Panc1 (cell line): ENCODE data around the gene SNIP1. TPM values are rescaled to one million over a fixed set of nuclear protein-coding genes. Genes with fewer than 3 reads are reported as not detected.

Experiments used
- ATAC-seq: fragments of 200-7000 bp; cut with Tn5 transposase; 2 replicates; pipeline ENCODE4 v1.9.1; 2020; ENCODE audit warnings: mild to moderate bottlenecking, moderate library complexity
- BruUV-seq: library from RNA; stranded (reverse); fragments of 400-500 nt; replicated peaks from 2 replicates; lab custom pipeline; 2021; lab: Mats Ljungman, UMichigan
- CTCF ChIA-PET: fragments of 300-600 bp; sonication (Branson Sonifier 250); formaldehyde crosslinking; loops from one replicate; lab custom pipeline; 2022; ENCODE audit warnings: antibody characterized with exemption; lab: Charles Lee
- POLR2A ChIA-PET: fragments of 300-600 bp; sonication (Branson Sonifier 250); formaldehyde crosslinking; loops from one replicate; lab custom pipeline; 2022; ENCODE audit warnings: antibody characterized with exemption; lab: Charles Lee
- DNase-seq: peaks from one replicate; pipeline ENCODE4 v3.0.0-alpha.2; 2010; ENCODE audit warnings: low read depth, low spot score
- H3K27ac ChIP-seq: 2 replicates; pipeline ENCODE4 v1.5.1; 2011; ENCODE audit warnings: mild to moderate bottlenecking, low read length, inconsistent platforms
- H3K27me3 ChIP-seq: fragments of 200-500 bp; sonication (Bioruptor generic); 2 replicates; pipeline ENCODE4 v1.6.0; 2014; ENCODE audit warnings: low read length, inconsistent platforms; ENCODE audit not compliant: control insufficient read depth, insufficient read depth
- H3K36me3 ChIP-seq: fragments of 200-500 bp; sonication (Bioruptor generic); 2 replicates; pipeline ENCODE4 v1.5.1; 2014; ENCODE audit warnings: inconsistent platforms, mild to moderate bottlenecking, low read length, moderate library complexity; ENCODE audit not compliant: control insufficient read depth, insufficient read depth
- H3K4me1 ChIP-seq: 2 replicates; pipeline ENCODE4 v1.5.1; 2011; ENCODE audit warnings: inconsistent platforms, mild to moderate bottlenecking, low read length, moderate library complexity; ENCODE audit not compliant: control insufficient read depth, insufficient read depth
- H3K4me3 ChIP-seq, 2 experiments: 2 replicates each; pipeline ENCODE4 v1.5.1; 2011 to 2012; ENCODE audit warnings: low read depth in 2 of 2, low read length in 2 of 2, mild to moderate bottlenecking in 2 of 2, inconsistent platforms in 1 of 2, moderate library complexity in 1 of 2
- H3K9me3 ChIP-seq: fragments of 200-500 bp; sonication (Bioruptor generic); 2 replicates; pipeline ENCODE4 v1.5.1; 2014; ENCODE audit warnings: low read depth, mild to moderate bottlenecking, inconsistent platforms, low read length, moderate library complexity; ENCODE audit not compliant: control insufficient read depth, insufficient read depth
- CTCF ChIP-seq: fragments of 450-650 bp; IDR thresholded peaks from 2 replicates; pipeline ENCODE4 v1.5.1; 2017; ENCODE audit warnings: mild to moderate bottlenecking
- POLR2AphosphoS5 ChIP-seq: IDR thresholded peaks from 2 replicates; pipeline ENCODE4 v1.6.1; 2012; ENCODE audit warnings: mild to moderate bottlenecking, low read depth, low read length, moderate library complexity
- REST ChIP-seq, 2 experiments: IDR thresholded peaks; 2 replicates each; pipeline ENCODE4 v1.6.1; 2011 to 2012; ENCODE audit warnings: low read depth in 2 of 2, control low read depth in 1 of 2, low read length in 1 of 2, mild to moderate bottlenecking in 1 of 2, moderate library complexity in 1 of 2; ENCODE audit not compliant: insufficient read depth in 1 of 2
- SIN3A ChIP-seq: IDR thresholded peaks from 2 replicates; pipeline ENCODE4 v1.6.1; 2012; ENCODE audit warnings: low read depth, mild to moderate bottlenecking, low read length, moderate library complexity, borderline replicate concordance; ENCODE audit not compliant: insufficient read depth
- TCF7L2 ChIP-seq: IDR thresholded peaks from 2 replicates; pipeline ENCODE4 v1.6.1; 2011; ENCODE audit warnings: mild to moderate bottlenecking, low read depth, low read length, inconsistent platforms
- in situ Hi-C: cut with HindIII; loops from 2 replicates; pipeline ENCODE4 v1.10.0; 2016; ENCODE audit warnings: low sequenced_read_pairs, low pct_unique_long_range_greater_than_20kb
- intact Hi-C: fragments of 100-400 bp; cut with micrococcal nuclease; formaldehyde crosslinking; loops from one replicate; pipeline ENCODE4 v1.10.0; 2022; ENCODE audit not compliant: unreplicated experiment
- total RNA-seq: library from RNA; stranded (reverse); gene quantifications from one replicate; pipeline ENCODE4 v1.2.1, GENCODE V29; 2021; ENCODE audit not compliant: unreplicated experiment

SNIP1 gene
- total RNA-seq, 1 experiment from 2014 or later = 21.4 TPM

GRCh38 chr1:37599940-37600339 lies 45.8 kb upstream of the SNIP1 start:
- ChIA-PET POLR2A (interaction anchor here (0.6 kb wide), 1 partner anchor 43 kb away, joined by 3 read pairs; no protein-coding TSS in a partner anchor), CTCF (no interaction called here)
- H3K4me1 ChIP-seq = peaks cover 5% of the 10 kb centered on the region
- intact Hi-C loops (no loop called here), in situ Hi-C loops (loop anchor here (5.0 kb wide), 1 partner anchor 92 kb away; the partner anchor contains the start of gene CDCA8)
- TF ChIP-seq REST (IDR thresholded peaks at IDR 0.05; ENCODE audit: insufficient read depth in 1 of 2, low read depth in 2 of 2, low read length in 1 of 2) = no peak
- TF ChIP-seq CTCF = no peak
- no peak for TF ChIP-seq SIN3A
- TF ChIP-seq TCF7L2 = no peak
- no peak for TF ChIP-seq POLR2AphosphoS5
- H3K4me3 ChIP-seq = no peak overlapping the region
- no peaks in the 10 kb centered on the region for H3K9me3 ChIP-seq
- DNase-seq = no peak
- H3K27ac ChIP-seq = no peak overlapping the region
- no TSS peak for BruUV-seq
- peaks cover 5% of the 10 kb centered on the region; the same call in 1 of the 2 replicates for H3K36me3 ChIP-seq
- H3K27me3 ChIP-seq = no peaks in the 10 kb centered on the region
- no peak for ATAC-seq

DNA sequence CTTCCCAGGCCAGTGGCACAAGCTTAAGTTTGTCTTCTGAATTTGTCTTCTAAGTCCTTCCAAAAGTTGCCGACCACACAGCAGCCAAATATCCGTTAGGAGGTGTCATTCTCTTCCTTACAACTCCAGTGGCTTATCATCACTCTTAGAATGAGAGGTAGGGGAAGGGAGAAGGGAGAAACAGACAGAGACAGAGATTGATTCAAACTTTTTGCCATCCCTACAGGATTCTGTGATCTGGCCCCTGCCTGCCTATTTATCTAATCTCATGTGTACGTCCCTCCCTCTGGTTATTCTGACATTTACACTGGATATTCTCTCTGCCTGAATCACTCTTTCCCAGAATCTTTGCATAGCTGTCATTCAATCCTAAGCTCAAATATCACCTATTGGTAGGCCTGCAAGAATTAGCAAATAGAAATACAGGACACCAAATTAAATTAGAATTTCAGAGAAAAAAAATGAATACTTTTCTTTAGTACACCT lies 42.1 kb upstream of the SNIP1 start:
- ChIA-PET POLR2A (interaction anchor here (0.7 to 0.9 kb wide), 2 partner anchors 9 to 15 kb away, joined by 3 read pairs; no protein-coding TSS in a partner anchor), CTCF (interaction anchor here (0.6 kb wide), 1 partner anchor 91 kb away, joined by 3 read pairs; no protein-coding TSS in a partner anchor)
- Histone ChIP-seq H3K9me3 (no peaks in the 10 kb centered on the region), H3K27me3 (no peaks in the 10 kb centered on the region), H3K27ac (peak overlapping the region; percentile 83), H3K4me3 (peak overlapping the region; percentile 99 to 100), H3K4me1 (peaks cover 9% of the 10 kb centered on the region), H3K36me3 (peaks cover 26% of the 10 kb centered on the region)
- ATAC-seq (peak; percentile 49), DNase-seq (no peak)
- BruUV-seq = TSS peak; percentile 97
- intact Hi-C loops = no loop called here
- TF ChIP-seq TCF7L2 = no peak
- TF ChIP-seq CTCF = no peak
- TF ChIP-seq SIN3A = no peak
- TF ChIP-seq POLR2AphosphoS5 = no peak
- TF ChIP-seq REST (IDR thresholded peaks at IDR 0.05; ENCODE audit: insufficient read depth in 1 of 2, low read depth in 2 of 2, low read length in 1 of 2) = no peak
- in situ Hi-C loops = loop anchor here (5.0 kb wide), 1 partner anchor 96 kb away; the partner anchor contains the start of gene CDCA8
